Activated B cell treated with CpG ODN at 0.5 μM for 24 hours (primary cell): ENCODE measurements around the gene CA4. TPM values are rescaled to one million over a fixed set of nuclear protein-coding genes. Genes with fewer than 3 reads are reported as not detected.

Source experiments
- total RNA-seq: library from RNA; stranded (reverse); gene quantifications from 2 replicates; pipeline ENCODE4 v1.2.3, GENCODE V29; 2022

The CA4 gene
- total RNA-seq, 1 donor from 2014 or later = not detected

Other genes starting within 250 kb of the CA4 start
- gene RNFT1, start 185.2 kb upstream of the CA4 start, total RNA-seq = 29.0 and 29.1 TPM in 2 replicates
- 18.2 and 22.3 TPM in 2 replicates for gene HEATR6, start 71.1 kb upstream of the CA4 start, total RNA-seq
- 48.9 and 59.2 TPM in 2 replicates for gene USP32, start 242.2 kb downstream of the CA4 start, total RNA-seq